WTC11 (cell line): ENCODE data around the gene RBFOX2. TPM values are rescaled to one million over a fixed set of nuclear protein-coding genes. Genes with fewer than 3 reads are reported as not detected.

ENCODE experiments used
- ATAC-seq: fragments of 200-7000 bp; cut with Tn5 transposase; 2 replicates; pipeline ENCODE4 v1.10.0; 2021; ENCODE audit warnings: mild to moderate bottlenecking, moderate library complexity
- CTCF ChIA-PET: fragments of 300-600 bp; sonication (Branson Sonifier 250); formaldehyde crosslinking; loops from one replicate; lab custom pipeline; 2021; ENCODE audit warnings: antibody characterized with exemption; lab: Charles Lee
- POLR2A ChIA-PET: fragments of 350-600 bp; sonication (Branson Sonifier 250); formaldehyde crosslinking; loops from one replicate; lab custom pipeline; 2021; ENCODE audit warnings: antibody characterized with exemption; lab: Charles Lee
- DNase-seq: peaks from one replicate; pipeline ENCODE4 v3.0.0; 2021; ENCODE audit warnings: low spot score
- H3K27ac Mint-ChIP-seq: 2 replicates; pipeline ENCODE4 v1.8.0; 2021; ENCODE audit warnings: mixed read lengths
- H3K27me3 Mint-ChIP-seq: 2 replicates; pipeline ENCODE4 v1.8.0; 2021; ENCODE audit warnings: low read depth, mild to moderate bottlenecking, moderate library complexity, mixed read lengths
- H3K36me3 Mint-ChIP-seq: 2 replicates; pipeline ENCODE4 v1.8.0; 2021; ENCODE audit warnings: mixed read lengths
- H3K4me1 Mint-ChIP-seq: 2 replicates; pipeline ENCODE4 v1.8.0; 2022; ENCODE audit warnings: mixed read lengths
- H3K4me3 Mint-ChIP-seq: 2 replicates; pipeline ENCODE4 v1.8.0; 2021; ENCODE audit warnings: mild to moderate bottlenecking, moderate library complexity, mixed read lengths
- H3K9me3 Mint-ChIP-seq: 2 replicates; pipeline ENCODE4 v1.8.0; 2021; ENCODE audit warnings: mixed read lengths
- CDX4 ChIP-seq: fragments of 250-450 bp; sonication (Bioruptor Pico); IDR thresholded peaks from 2 replicates; pipeline ENCODE4 v1.9.0; 2021; ENCODE audit warnings: moderate library complexity, mild to moderate bottlenecking, inconsistent platforms, borderline replicate concordance
- E2F1 ChIP-seq: sonication (generic); formaldehyde crosslinking; IDR thresholded peaks from 2 replicates; pipeline ENCODE4 v1.8.0; 2022; ENCODE audit warnings: mild to moderate bottlenecking, missing genetic modification reagents
- FOXP4 ChIP-seq: sonication (generic); formaldehyde crosslinking; IDR thresholded peaks from 2 replicates; pipeline ENCODE4 v1.8.0; 2022; ENCODE audit warnings: mild to moderate bottlenecking, missing genetic modification reagents
- GRHL2 ChIP-seq: fragments of 250-450 bp; sonication (Bioruptor Pico); IDR thresholded peaks from 2 replicates; pipeline ENCODE4 v1.8.0; 2022; ENCODE audit warnings: mild to moderate bottlenecking, moderate library complexity; ENCODE audit not compliant: insufficient replicate concordance, severe bottlenecking
- GTF2I ChIP-seq: fragments of 250-450 bp; sonication (Bioruptor Pico); conservative IDR thresholded peaks from 2 replicates; pipeline ENCODE4 v1.4.0; 2021; ENCODE audit warnings: mild to moderate bottlenecking
- IRF1 ChIP-seq: sonication (generic); formaldehyde crosslinking; IDR thresholded peaks from 2 replicates; pipeline ENCODE4 v1.8.0; 2023; ENCODE audit warnings: missing genetic modification reagents
- JAZF1 ChIP-seq: fragments of 250-450 bp; sonication (Bioruptor Pico); IDR thresholded peaks from 2 replicates; pipeline ENCODE4 v1.9.0; 2021; ENCODE audit warnings: moderate library complexity, mild to moderate bottlenecking, inconsistent platforms
- MYBL2 ChIP-seq: sonication (generic); formaldehyde crosslinking; IDR thresholded peaks from 2 replicates; pipeline ENCODE4 v1.8.1; 2023; ENCODE audit warnings: mild to moderate bottlenecking, moderate library complexity, missing genetic modification reagents
- STAT6 ChIP-seq: sonication (generic); formaldehyde crosslinking; conservative IDR thresholded peaks from 2 replicates; pipeline ENCODE4 v1.8.1; 2023; ENCODE audit warnings: mild to moderate bottlenecking, low read depth, missing genetic modification reagents, moderate library complexity
- ZBTB21 ChIP-seq: sonication (generic); formaldehyde crosslinking; IDR thresholded peaks from 2 replicates; pipeline ENCODE4 v1.8.1; 2023; ENCODE audit warnings: mild to moderate bottlenecking, missing genetic modification reagents, borderline replicate concordance
- ZNF138 ChIP-seq: sonication (generic); formaldehyde crosslinking; conservative IDR thresholded peaks from 2 replicates; pipeline ENCODE4 v1.8.1; 2022; ENCODE audit warnings: mild to moderate bottlenecking, moderate library complexity, missing genetic modification reagents
- ZNF232 ChIP-seq: sonication (generic); formaldehyde crosslinking; IDR thresholded peaks from 2 replicates; pipeline ENCODE4 v1.8.0; 2022; ENCODE audit warnings: mild to moderate bottlenecking, missing genetic modification reagents
- ZNF425 ChIP-seq: fragments of 250-450 bp; sonication (Bioruptor Pico); conservative IDR thresholded peaks from 2 replicates; pipeline ENCODE4 v1.9.0; 2021; ENCODE audit warnings: mild to moderate bottlenecking
- ZNF532 ChIP-seq: fragments of 250-450 bp; sonication (Bioruptor Pico); IDR thresholded peaks from 2 replicates; pipeline ENCODE4 v1.9.0; 2021; ENCODE audit warnings: mild to moderate bottlenecking, borderline replicate concordance
- total RNA-seq: library from RNA; stranded (reverse); gene quantifications from 3 replicates; pipeline ENCODE4 v1.2.3, GENCODE V29; 2021

The RBFOX2 gene
- total RNA-seq, 1 experiment from 2014 or later, result 107 TPM

GRCh38 chr22:35956850-35957249 is 71.8 kb downstream of the RBFOX2 start:
- TF ChIP-seq GTF2I (CRISPR knock-in tag) (no peak), ZNF425 (CRISPR knock-in tag) (no peak), GRHL2 (no peak), ZNF532 (CRISPR knock-in tag) (no peak), FOXP4 (no peak), ZNF138 (CRISPR knock-in tag) (no peak), CDX4 (CRISPR knock-in tag) (no peak), IRF1 (no peak), STAT6 (CRISPR knock-in tag) (no peak), ZNF232 (CRISPR knock-in tag) (no peak), E2F1 (CRISPR knock-in tag) (no peak), MYBL2 (CRISPR knock-in tag) (no peak), ZBTB21 (no peak), JAZF1 (no peak)
- TF ChIP-seq, all 79 proteins: peak for 0
- no peak for ATAC-seq
- Mint-ChIP-seq H3K36me3 (no peaks in the 10 kb centered on the region), H3K4me1 (peaks cover 32% of the 10 kb centered on the region), H3K9me3 (no peaks in the 10 kb centered on the region), H3K27me3 (no peaks in the 10 kb centered on the region), H3K4me3 (no peak overlapping the region), H3K27ac (0 out of 2 replicates have a peak overlapping the region, but pooled peaks have one; percentile 31)
- CTCF ChIA-PET, result interaction anchor here (1.0 to 1.7 kb wide), 2 partner anchors 109 to 114 kb away, joined by 3 to 8 read pairs; no protein-coding TSS in a partner anchor
- DNase-seq, result no peak
- POLR2A ChIA-PET, result no interaction called here
